Prostate gland (tissue), 2 donors: ENCODE results near the gene EIF3I.

Experiments used
- POLR2A ChIP-seq: fragments of 450-650 bp; IDR thresholded peaks from one replicate; pipeline ENCODE4 v1.6.1; 2016; ENCODE audit warnings: antibody characterized with exemption, mild to moderate bottlenecking
- POLR2AphosphoS5 ChIP-seq: sonication (generic); formaldehyde crosslinking; IDR thresholded peaks from one replicate; pipeline ENCODE4 v1.6.1; 2017; ENCODE audit warnings: antibody characterized with exemption
- TF ChIP-seq, protein P1 (sequence below), 4 experiments: fragments of 200-600 bp in 2 of 4; fragments of 450-650 bp in 2 of 4; sonication (generic) in 2 of 4; IDR thresholded peaks; 1 replicate in 3 of 4; 2 replicates in 1 of 4; pipeline ENCODE4 v1.5.1; 2016 to 2019; ENCODE audit warnings: antibody characterized with exemption in 4 of 4, mild to moderate bottlenecking in 2 of 4, moderate library complexity in 2 of 4

DNA sequence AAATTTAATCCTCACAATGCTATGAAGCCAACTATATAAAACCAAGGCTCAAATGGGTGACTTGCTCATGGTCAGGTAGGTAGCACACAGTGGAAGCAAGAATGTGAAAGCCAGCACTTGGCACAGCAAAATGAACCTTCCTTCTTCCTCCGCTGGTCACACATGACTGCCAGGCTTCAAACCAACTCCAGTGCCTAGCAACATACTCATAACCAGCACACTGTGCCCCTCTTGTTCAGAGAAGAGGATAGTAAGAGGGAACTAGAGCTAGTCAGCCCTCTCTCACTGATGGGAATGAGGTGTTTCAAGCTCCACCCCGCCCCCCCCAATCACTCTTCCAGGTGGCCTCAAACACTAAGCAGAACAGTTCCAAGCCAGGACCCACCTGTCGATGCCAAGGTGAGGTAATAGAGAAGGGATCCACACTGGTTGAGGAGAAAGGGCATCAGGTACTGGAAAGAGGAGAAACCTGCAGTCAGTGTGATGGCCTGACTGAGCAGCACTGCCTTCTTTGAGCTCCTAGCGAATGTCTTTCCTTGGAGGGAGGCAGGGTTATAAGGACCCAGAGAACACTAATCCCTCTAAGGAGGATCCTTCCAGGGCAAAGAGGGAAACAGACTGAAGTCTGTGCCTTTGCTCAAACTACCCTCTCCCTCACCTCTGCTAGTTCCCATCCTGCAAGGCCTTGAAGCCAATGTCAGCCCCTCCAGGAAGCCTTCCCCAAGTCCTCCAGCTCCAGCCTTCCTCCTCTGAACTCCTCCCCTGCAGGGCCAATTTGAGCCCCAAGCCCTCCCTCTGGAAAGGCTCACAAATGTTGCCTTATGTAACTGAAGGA is 1.2 kb upstream of the EIF3I start:
- TF ChIP-seq, protein P1, sequence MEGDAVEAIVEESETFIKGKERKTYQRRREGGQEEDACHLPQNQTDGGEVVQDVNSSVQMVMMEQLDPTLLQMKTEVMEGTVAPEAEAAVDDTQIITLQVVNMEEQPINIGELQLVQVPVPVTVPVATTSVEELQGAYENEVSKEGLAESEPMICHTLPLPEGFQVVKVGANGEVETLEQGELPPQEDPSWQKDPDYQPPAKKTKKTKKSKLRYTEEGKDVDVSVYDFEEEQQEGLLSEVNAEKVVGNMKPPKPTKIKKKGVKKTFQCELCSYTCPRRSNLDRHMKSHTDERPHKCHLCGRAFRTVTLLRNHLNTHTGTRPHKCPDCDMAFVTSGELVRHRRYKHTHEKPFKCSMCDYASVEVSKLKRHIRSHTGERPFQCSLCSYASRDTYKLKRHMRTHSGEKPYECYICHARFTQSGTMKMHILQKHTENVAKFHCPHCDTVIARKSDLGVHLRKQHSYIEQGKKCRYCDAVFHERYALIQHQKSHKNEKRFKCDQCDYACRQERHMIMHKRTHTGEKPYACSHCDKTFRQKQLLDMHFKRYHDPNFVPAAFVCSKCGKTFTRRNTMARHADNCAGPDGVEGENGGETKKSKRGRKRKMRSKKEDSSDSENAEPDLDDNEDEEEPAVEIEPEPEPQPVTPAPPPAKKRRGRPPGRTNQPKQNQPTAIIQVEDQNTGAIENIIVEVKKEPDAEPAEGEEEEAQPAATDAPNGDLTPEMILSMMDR (IDR thresholded peaks at IDR 0.05): no peak
- TF ChIP-seq POLR2AphosphoS5 (no peak), POLR2A (no peak)
